ENCODE data around the gene COMMD4. TPM values are rescaled to one million over a fixed set of nuclear protein-coding genes. Genes with fewer than 3 reads are reported as not detected.

The COMMD4 gene
- total RNA-seq, 1 experiment from 2014 or later, result 59.9 TPM

- no peaks in the 10 kb centered on the region for H3K4me1 ChIP-seq
- no peaks in the 10 kb centered on the region for H3K27me3 ChIP-seq
- no peaks in the 10 kb centered on the region; the same call in 1 of the 2 replicates for H3K36me3 ChIP-seq
- no peaks in the 10 kb centered on the region for H3K9me3 ChIP-seq (replicated peaks)
- no peak overlapping the region for H3K4me3 ChIP-seq
- H3K27ac ChIP-seq, result no peak overlapping the region
- DNase-seq, result no peak
These were observed 22.3 kb downstream of the COMMD4 start for GRCh38 chr15:75357976-75358673.

GRCh38 chr15:75358771-75359536, 23.1 kb downstream of the COMMD4 start:
- Histone ChIP-seq H3K4me3 (no peak overlapping the region), H3K4me1 (no peaks in the 10 kb centered on the region), H3K27me3 (no peaks in the 10 kb centered on the region), H3K36me3 (no peaks in the 10 kb centered on the region; the same call in 1 of the 2 replicates), H3K27ac (no peak overlapping the region), H3K9me3 (replicated peaks) (no peaks in the 10 kb centered on the region)
- no peak for DNase-seq

- no peaks in the 10 kb centered on the region for H3K4me1 ChIP-seq
- no peaks in the 10 kb centered on the region; the same call in 1 of the 2 replicates for H3K36me3 ChIP-seq
- H3K27me3 ChIP-seq, result no peaks in the 10 kb centered on the region
- no peak overlapping the region for H3K4me3 ChIP-seq
- no peak overlapping the region for H3K27ac ChIP-seq
- no peaks in the 10 kb centered on the region for H3K9me3 ChIP-seq (replicated peaks)
- DNase-seq, result no peak
These were observed 23.8 kb downstream of the COMMD4 start for GRCh38 chr15:75359537-75360250.

GRCh38 chr15:75360391-75360790, 24.5 kb downstream of the COMMD4 start:
- DNase-seq, result no peak
- Histone ChIP-seq H3K36me3 (no peaks in the 10 kb centered on the region; the same call in 1 of the 2 replicates), H3K27ac (no peak overlapping the region)

DNA sequence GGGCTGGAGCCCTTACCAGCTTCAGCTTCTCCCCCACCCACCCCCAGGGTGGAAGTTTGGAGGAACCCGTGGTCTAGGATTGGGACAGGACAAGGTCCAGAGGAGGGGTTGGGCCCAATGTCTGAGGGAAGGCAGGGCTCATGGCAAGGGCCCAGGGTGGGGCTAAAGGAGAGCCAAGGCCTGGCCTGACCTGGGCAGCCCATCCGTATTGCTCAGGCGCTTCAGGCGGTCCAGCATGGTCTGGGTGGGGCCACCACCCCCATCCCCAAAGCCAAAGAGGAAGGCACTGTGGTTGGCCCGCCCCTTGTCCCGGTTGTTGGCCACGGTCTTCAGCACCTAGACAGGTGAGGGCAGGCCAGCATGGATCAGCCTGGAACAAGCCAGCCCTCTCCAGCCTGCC, 25.0 kb downstream of the COMMD4 start:
- no peak for DNase-seq
- no peaks in the 10 kb centered on the region for H3K9me3 ChIP-seq (replicated peaks)
- H3K27me3 ChIP-seq, result no peaks in the 10 kb centered on the region
- no peak overlapping the region for H3K4me3 ChIP-seq
- no peaks in the 10 kb centered on the region; the same call in 1 of the 2 replicates for H3K36me3 ChIP-seq
- H3K4me1 ChIP-seq, result no peaks in the 10 kb centered on the region
- H3K27ac ChIP-seq, result no peak overlapping the region

More at GRCh38 chr15:75360391-75360790, 24.5 kb downstream of the COMMD4 start:
- Histone ChIP-seq H3K4me1 (no peaks in the 10 kb centered on the region), H3K4me3 (no peak overlapping the region), H3K9me3 (replicated peaks) (no peaks in the 10 kb centered on the region), H3K27me3 (no peaks in the 10 kb centered on the region)

- DNase-seq, result no peak
These were observed 25.6 kb downstream of the COMMD4 start for GRCh38 chr15:75361361-75361988.

GRCh38 chr15:75361989-75362641, 26.3 kb downstream of the COMMD4 start:
- Histone ChIP-seq H3K9me3 (replicated peaks) (no peaks in the 10 kb centered on the region), H3K36me3 (peaks cover 3% of the 10 kb centered on the region; the same call in 1 of the 2 replicates), H3K4me3 (no peak overlapping the region), H3K27ac (no peak overlapping the region), H3K27me3 (no peaks in the 10 kb centered on the region), H3K4me1 (no peaks in the 10 kb centered on the region)
- DNase-seq, result no peak

More at GRCh38 chr15:75361361-75361988, 25.6 kb downstream of the COMMD4 start:
- no peaks in the 10 kb centered on the region for H3K4me1 ChIP-seq
- H3K9me3 ChIP-seq (replicated peaks), result no peaks in the 10 kb centered on the region
- H3K27ac ChIP-seq, result no peak overlapping the region
- no peak overlapping the region for H3K4me3 ChIP-seq
- H3K36me3 ChIP-seq, result no peaks in the 10 kb centered on the region; the same call in 1 of the 2 replicates
- no peaks in the 10 kb centered on the region for H3K27me3 ChIP-seq

DNA sequence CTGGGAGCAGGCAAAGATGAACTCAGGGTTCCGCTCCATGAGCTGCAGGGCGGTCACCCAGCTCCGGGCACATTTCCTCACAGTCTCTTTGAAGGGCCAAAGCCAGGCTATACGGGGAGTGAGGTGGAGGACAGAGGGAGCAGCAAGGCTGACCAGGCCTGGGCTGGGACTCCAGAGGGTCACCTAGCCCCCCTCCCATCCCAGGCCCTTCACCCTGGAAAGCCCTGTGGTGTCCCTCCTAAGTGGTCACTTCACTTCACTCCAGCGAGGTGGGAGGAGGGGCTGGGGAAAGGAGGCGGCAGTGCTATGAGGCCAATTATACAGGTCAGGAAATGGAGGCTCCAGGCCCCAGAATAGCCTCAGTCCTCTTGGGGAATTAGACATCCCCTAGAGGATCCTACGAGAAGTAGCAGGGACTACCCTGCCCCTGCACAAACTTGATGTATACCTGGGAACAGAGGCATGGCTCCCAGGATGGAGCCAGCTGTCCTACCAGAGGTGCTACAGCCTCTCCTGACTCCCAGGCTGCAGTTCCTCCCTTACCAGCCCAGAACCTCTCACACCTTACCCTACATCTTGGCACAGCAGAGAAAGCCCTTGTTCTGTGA, 26.9 kb downstream of the COMMD4 start:
- H3K36me3 ChIP-seq, result peaks cover 3% of the 10 kb centered on the region; the same call in 1 of the 2 replicates
- DNase-seq, result no peak

DNA sequence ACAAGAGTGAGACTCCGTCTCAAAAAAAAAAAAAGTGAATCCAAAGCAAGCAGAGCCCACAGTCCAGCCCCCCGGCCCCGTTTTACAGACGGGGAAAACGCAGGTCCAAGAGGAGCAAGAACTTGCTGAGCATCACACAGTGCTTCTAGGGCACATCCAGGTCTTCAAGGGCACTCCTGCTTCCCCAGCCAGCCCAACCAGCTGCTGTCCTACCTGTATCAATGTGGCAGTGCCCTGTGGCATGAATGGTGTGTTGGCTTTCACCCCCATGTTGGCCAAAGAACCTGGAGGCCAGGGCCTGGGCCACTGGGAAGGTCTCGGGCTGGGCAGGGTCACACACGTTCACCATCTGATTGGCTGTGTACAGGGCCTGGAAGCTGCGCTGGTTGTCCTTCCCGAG, 27.9 kb downstream of the COMMD4 start:
- Histone ChIP-seq H3K4me3 (no peak overlapping the region), H3K4me1 (no peaks in the 10 kb centered on the region), H3K9me3 (replicated peaks) (no peaks in the 10 kb centered on the region), H3K27me3 (no peaks in the 10 kb centered on the region), H3K27ac (no peak overlapping the region), H3K36me3 (peaks cover 3% of the 10 kb centered on the region; the same call in 1 of the 2 replicates)
- no peak for DNase-seq

More for the DNA sequence above, 26.9 kb downstream of the COMMD4 start:
- no peak overlapping the region for H3K4me3 ChIP-seq
- no peaks in the 10 kb centered on the region for H3K9me3 ChIP-seq (replicated peaks)
- H3K27ac ChIP-seq, result no peak overlapping the region
- H3K27me3 ChIP-seq, result no peaks in the 10 kb centered on the region
- H3K4me1 ChIP-seq, result no peaks in the 10 kb centered on the region

- no peaks in the 10 kb centered on the region for H3K9me3 ChIP-seq (replicated peaks)
- H3K4me1 ChIP-seq, result no peaks in the 10 kb centered on the region
- no peak for DNase-seq
- H3K27me3 ChIP-seq, result no peaks in the 10 kb centered on the region
- H3K36me3 ChIP-seq, result peaks cover 3% of the 10 kb centered on the region; the same call in 1 of the 2 replicates
- H3K27ac ChIP-seq, result no peak overlapping the region
- H3K4me3 ChIP-seq, result no peak overlapping the region
These were observed 29.0 kb downstream of the COMMD4 start for GRCh38 chr15:75364881-75365280.

DNA sequence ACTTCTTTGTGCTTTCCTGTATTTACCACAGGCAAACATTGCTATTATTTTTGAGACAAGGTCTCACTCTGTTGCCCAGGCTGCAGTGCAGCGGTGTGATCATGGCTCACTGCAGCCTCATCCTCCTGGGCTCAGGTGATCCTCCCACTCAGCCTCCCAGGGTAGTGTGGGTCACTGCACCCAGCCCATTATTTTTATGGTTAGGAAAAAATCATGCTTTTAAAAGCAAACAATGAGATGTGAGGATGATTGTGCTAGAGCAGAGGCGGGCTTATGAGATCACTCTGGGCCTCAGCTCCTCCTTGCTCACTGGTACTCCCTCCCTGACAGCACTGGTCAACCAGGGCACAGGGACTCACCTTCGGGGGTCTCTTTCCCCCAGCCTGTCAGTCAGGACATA, 30.3 kb downstream of the COMMD4 start:
- Histone ChIP-seq H3K36me3 (peaks cover 13% of the 10 kb centered on the region), H3K27ac (no peak overlapping the region)

DNA sequence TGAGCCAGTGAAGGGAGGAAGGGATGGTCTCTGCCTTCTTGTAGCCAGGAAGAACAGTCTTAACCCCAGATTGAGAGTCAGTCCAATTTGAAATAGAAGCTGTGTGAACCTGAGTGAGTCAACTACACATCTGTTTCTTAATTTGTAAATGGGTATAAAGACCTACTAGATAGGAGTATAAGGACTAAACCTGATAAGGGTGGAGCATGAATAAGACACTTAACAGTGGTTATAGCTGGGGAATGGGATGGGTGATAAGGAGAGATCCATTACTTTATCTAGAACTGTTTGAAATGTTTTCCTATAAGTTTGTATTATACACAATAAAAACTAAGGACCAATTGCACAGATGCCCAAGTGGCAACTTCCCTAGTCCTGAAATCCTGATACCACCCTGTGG, 31.1 kb downstream of the COMMD4 start:
- Histone ChIP-seq H3K27me3 (no peaks in the 10 kb centered on the region), H3K4me1 (no peaks in the 10 kb centered on the region), H3K4me3 (no peak overlapping the region), H3K27ac (no peak overlapping the region), H3K9me3 (replicated peaks) (no peaks in the 10 kb centered on the region), H3K36me3 (peaks cover 20% of the 10 kb centered on the region)
- DNase-seq, result no peak

More for the DNA sequence above, 30.3 kb downstream of the COMMD4 start:
- H3K4me3 ChIP-seq, result no peak overlapping the region
- no peaks in the 10 kb centered on the region for H3K4me1 ChIP-seq
- no peaks in the 10 kb centered on the region for H3K9me3 ChIP-seq (replicated peaks)
- H3K27me3 ChIP-seq, result no peaks in the 10 kb centered on the region
- no peak for DNase-seq

- H3K9me3 ChIP-seq (replicated peaks), result no peaks in the 10 kb centered on the region
- H3K27me3 ChIP-seq, result no peaks in the 10 kb centered on the region
- H3K36me3 ChIP-seq, result peaks cover 20% of the 10 kb centered on the region
- no peak for DNase-seq
- no peak overlapping the region; the same call in 1 of the 2 replicates for H3K27ac ChIP-seq
- no peaks in the 10 kb centered on the region for H3K4me1 ChIP-seq
- H3K4me3 ChIP-seq, result peak overlapping the region; percentile 74
These were observed 31.6 kb downstream of the COMMD4 start for GRCh38 chr15:75367406-75367912.
